ENCODE measurements around the gene EMC1. TPM values are rescaled to one million over a fixed set of nuclear protein-coding genes. Genes with fewer than 3 reads are reported as not detected.

The EMC1 gene
- polyA plus RNA-seq, 3 donors: 14.7 to 27.1 (median 18.5) TPM

DNA sequence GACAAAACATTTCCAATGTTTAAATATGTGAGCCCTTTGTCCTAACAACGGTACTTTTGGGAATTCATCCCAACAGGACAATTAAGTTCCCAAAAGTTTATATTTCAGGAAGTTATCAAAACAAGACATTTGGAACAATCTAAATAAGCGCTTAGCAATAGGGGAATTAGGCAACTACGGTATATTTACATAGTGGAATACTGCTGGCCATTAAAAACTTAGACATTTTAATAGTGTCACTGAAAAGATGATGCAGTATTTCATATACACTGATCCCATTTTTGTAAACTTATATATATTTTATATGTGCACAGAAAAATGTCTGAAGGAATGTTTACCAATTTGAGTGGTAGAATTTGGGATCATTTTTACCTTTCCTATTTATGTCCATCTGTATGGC is 62.1 kb downstream of the EMC1 start:
- no peak for TF ChIP-seq CTCF (IDR thresholded peaks at IDR 0.05)
- Mint-ChIP-seq H3K4me1 (no peaks in the 10 kb centered on the region), H3K36me3 (peaks cover 86 to 92% of the 10 kb centered on the region in 2 donors), H3K27ac (no peak overlapping the region), H3K4me3 (no peak overlapping the region), H3K27me3 (ENCODE audit: low read depth in 3 of 3) (no peaks in the 10 kb centered on the region), H3K9me3 (peaks cover 0 to 1% (median 0%) of the 10 kb centered on the region in 7 donors)
- H3K4me3 ChIP-seq (replicated peaks in 1 of 3; ENCODE audit: low read depth in 2 of 3, low read length in 3 of 3): no peak overlapping the region
- H3K36me3 ChIP-seq (replicated peaks in 1 of 2; ENCODE audit: control insufficient read depth in 1 of 2, insufficient read depth in 2 of 2, low read length in 2 of 2): peaks cover 90 to 98% of the 10 kb centered on the region in 2 donors
- DNase-seq: no peak
- no peaks in the 10 kb centered on the region for H3K27me3 ChIP-seq (ENCODE audit: control insufficient read depth in 2 of 2, insufficient read depth in 2 of 2, low read length in 2 of 2)
- no peaks in the 10 kb centered on the region for H3K79me2 ChIP-seq (ENCODE audit: insufficient read depth, low read length)
- no CpG with 5 or more reads among the region's 3 CpGs for WGBS (ENCODE audit: insufficient coverage)
- no peak overlapping the region for H2AFZ ChIP-seq (ENCODE audit: insufficient read depth, low read depth, low read length, poor library complexity, severe bottlenecking)
- no peak overlapping the region for H3K9ac ChIP-seq (ENCODE audit: insufficient read depth, low read length, poor library complexity, severe bottlenecking)
- H3K4me1 ChIP-seq (ENCODE audit: control insufficient read depth in 1 of 2, insufficient read depth in 2 of 2, low read length in 2 of 2): no peaks in the 10 kb centered on the region
- intact Hi-C loops (cut with micrococcal nuclease): loop anchor here in 1 of 2 donors (10.0 kb wide), 1 partner anchor 64 kb away; no protein-coding TSS in a partner anchor
- H3K9me3 ChIP-seq (replicated peaks in 1 of 2; ENCODE audit: control insufficient read depth in 1 of 2, insufficient read depth in 1 of 2, low read length in 2 of 2): no peaks in the 10 kb centered on the region
- no peak overlapping the region for H3K4me2 ChIP-seq (replicated peaks; ENCODE audit: extremely low read depth, low read length, poor library complexity, severe bottlenecking)
- no peak overlapping the region for H3K27ac ChIP-seq (ENCODE audit: low read depth in 1 of 2, low read length in 2 of 2)
- H4K20me1 ChIP-seq (ENCODE audit: insufficient read depth, low read length): peaks cover 7% of the 10 kb centered on the region

DNA sequence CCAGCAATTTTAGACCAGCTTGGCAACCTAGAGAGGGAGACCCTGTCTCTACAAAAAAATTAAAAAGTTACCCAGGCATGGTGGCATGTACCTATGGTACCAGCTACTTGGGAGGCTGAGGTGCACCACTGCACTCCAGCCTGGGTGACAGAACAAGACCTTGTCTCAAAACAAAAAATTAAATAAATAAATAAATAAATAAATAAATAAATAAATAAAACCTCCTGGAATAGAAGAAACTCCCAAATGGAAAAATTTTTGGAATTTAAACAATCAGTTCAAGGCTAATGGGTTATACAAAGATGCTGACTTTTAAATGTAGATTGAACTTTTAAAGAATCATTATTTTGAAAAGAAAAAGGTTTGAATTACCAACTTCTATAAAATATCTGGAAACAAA is 63.5 kb downstream of the EMC1 start:
- H3K27ac ChIP-seq (ENCODE audit: low read depth in 1 of 2, low read length in 2 of 2): no peak overlapping the region
- peak overlapping the region in 1 of 7 donors; percentile 46 for H3K27ac Mint-ChIP-seq
- peaks cover 0 to 1% (median 0%) of the 10 kb centered on the region in 7 donors for H3K9me3 Mint-ChIP-seq
- H3K4me3 ChIP-seq (replicated peaks in 1 of 3; ENCODE audit: low read depth in 2 of 3, low read length in 3 of 3): no peak overlapping the region
- DNase-seq: no peak
- no peak overlapping the region for H3K4me2 ChIP-seq (replicated peaks; ENCODE audit: extremely low read depth, low read length, poor library complexity, severe bottlenecking)
- no peaks in the 10 kb centered on the region for H4K20me1 ChIP-seq (ENCODE audit: insufficient read depth, low read length)
- H3K36me3 Mint-ChIP-seq: peaks cover 86 to 92% of the 10 kb centered on the region in 2 donors
- no peak overlapping the region for H3K4me3 Mint-ChIP-seq
- H3K36me3 ChIP-seq (replicated peaks in 1 of 2; ENCODE audit: control insufficient read depth in 1 of 2, insufficient read depth in 2 of 2, low read length in 2 of 2): peaks cover 90 to 98% of the 10 kb centered on the region in 2 donors
- no peaks in the 10 kb centered on the region for H3K79me2 ChIP-seq (ENCODE audit: insufficient read depth, low read length)
- intact Hi-C loops (cut with micrococcal nuclease): loop anchor here in 1 of 2 donors (10.0 kb wide), 1 partner anchor 63 kb away; no protein-coding TSS in a partner anchor
- H3K27me3 Mint-ChIP-seq (ENCODE audit: low read depth in 3 of 3): no peaks in the 10 kb centered on the region
- no peaks in the 10 kb centered on the region for H3K9me3 ChIP-seq (replicated peaks in 1 of 2; ENCODE audit: control insufficient read depth in 1 of 2, insufficient read depth in 1 of 2, low read length in 2 of 2)
- H3K4me1 ChIP-seq (ENCODE audit: control insufficient read depth in 1 of 2, insufficient read depth in 2 of 2, low read length in 2 of 2): no peaks in the 10 kb centered on the region
- no peaks in the 10 kb centered on the region for H3K4me1 Mint-ChIP-seq
- TF ChIP-seq CTCF (IDR thresholded peaks at IDR 0.05): no peak
- no peaks in the 10 kb centered on the region for H3K27me3 ChIP-seq (ENCODE audit: control insufficient read depth in 2 of 2, insufficient read depth in 2 of 2, low read length in 2 of 2)
- H3K9ac ChIP-seq (ENCODE audit: insufficient read depth, low read length, poor library complexity, severe bottlenecking): no peak overlapping the region
- no peak overlapping the region for H2AFZ ChIP-seq (ENCODE audit: insufficient read depth, low read depth, low read length, poor library complexity, severe bottlenecking)

Data from CD14-positive monocyte (primary cell).